ENCODE measurements around the gene AGPAT4.
"Not testable (repeated sequence)": the region's sequence is repeated elsewhere in the genome, so short reads cannot be mapped to it uniquely, and the experiment has no call there.

Gene AGPAT4

GRCh38 chr6:161226009-161226964, 47.6 kb downstream of the AGPAT4 start:
- DNase-seq, result no peak

GRCh38 chr6:161225681-161226008, 48.2 kb downstream of the AGPAT4 start:
- no peak for DNase-seq

- DNase-seq, result not testable (repeated sequence)
These were observed 48.7 kb downstream of the AGPAT4 start for GRCh38 chr6:161224951-161225680.

DNA sequence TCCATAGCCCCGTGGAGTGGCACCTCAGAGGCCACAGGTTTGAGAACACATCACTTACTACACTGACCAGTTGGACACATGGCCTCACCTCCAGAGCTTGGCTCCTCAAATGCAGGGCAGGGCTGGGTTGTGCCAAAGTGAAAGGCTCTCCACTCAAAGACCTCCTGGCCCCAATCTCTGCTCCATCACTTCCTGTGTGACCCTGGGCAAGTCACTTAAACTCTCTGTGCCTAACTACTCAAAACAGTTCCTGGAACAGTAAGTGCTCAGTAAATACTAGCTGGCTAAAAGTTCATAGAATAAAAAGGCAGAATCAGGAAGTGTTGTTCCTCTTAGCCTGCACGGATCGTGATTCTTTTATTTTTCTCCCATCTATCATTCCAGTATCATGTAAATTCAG, 50.2 kb downstream of the AGPAT4 start:
- DNase-seq, result no peak

DNA sequence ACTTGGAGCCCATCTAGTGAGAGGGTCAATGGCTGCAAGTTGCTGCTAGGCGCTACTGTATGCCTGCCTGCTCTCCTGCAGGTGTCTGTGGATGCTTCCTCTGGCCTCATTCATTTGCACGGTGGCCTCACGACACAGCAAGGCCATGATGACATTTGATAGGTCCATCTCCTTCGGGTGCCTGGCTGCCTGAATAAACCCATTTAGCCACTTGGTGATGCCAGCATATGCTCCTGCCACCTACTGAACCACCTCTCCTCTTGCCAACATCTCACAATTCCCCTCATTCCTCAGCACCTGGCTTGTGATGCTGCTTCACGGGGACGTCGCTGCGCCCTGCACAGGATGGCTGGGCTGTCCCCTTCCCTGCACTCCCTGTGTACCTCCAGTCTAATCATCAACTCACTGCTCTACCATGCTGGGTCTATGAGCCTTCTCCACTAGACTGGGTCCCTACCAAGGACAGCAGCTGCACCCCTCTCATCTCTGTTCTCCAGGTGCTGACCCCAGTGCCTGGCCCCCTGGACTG, 51.1 kb downstream of the AGPAT4 start:
- DNase-seq, result no peak

- DNase-seq, result no peak
These were observed 53.5 kb downstream of the AGPAT4 start for GRCh38 chr6:161220346-161220745.

DNA sequence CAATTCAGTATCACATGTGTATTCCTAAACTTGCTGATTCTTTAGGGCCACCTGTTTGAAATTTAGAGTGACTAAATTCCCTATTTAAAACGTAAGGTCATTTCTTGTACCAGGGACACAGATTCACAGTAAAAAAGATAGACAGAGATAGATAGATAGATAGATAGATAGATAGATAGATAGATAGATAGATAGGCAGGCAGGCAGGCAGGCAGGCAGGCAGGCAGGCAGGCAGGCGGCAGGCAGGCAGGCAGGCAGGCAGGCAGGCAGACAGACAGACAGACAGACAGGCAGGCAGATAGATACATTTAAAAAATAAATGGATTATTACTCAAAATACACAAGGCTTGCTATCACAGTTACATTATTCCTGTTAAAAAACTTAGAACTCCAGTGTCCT, 54.2 kb downstream of the AGPAT4 start:
- DNase-seq, result no peak

DNA sequence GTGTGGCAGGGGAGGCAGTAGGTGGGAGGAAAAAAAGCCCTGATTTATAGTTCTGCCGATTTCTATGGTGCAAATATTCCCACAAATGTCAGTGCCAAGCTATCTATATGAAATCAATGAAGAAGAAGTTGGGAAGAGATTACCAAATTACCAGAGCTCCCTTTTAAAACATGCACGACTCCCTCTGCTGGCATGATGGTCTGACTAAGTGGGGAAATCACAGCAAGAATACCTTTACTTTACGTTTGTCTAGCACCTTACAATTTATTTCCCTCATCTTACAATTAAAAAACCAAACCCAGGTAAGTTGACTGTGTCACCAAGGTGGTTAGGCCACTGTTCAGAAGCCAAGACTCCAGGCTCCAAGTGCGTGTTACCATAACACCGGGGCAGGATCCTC, 55.6 kb downstream of the AGPAT4 start:
- DNase-seq, result no peak

DNA sequence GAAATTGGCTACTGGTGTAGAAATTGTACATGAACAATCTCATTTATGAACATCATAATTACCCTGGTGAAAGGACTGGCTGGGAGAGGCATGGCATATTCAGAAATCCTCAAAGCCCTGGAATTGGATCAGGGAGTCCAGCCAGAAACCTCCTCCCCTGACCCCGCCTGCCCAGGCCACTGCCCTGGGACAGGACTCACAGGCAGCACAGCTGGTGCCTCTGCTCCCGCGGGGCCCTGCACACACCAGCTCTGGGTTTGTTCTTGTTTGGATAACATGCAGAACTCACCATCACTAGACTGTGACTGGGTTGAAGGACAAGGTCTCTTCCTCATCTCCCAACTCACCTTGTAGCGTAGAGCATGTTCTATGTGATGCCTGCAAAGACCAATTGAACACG, 56.2 kb downstream of the AGPAT4 start:
- no peak for DNase-seq

GRCh38 chr6:161216616-161217205, 57.1 kb downstream of the AGPAT4 start:
- DNase-seq, result no peak

- no peak for DNase-seq
These were observed 57.8 kb downstream of the AGPAT4 start for GRCh38 chr6:161215876-161216615.

DNA sequence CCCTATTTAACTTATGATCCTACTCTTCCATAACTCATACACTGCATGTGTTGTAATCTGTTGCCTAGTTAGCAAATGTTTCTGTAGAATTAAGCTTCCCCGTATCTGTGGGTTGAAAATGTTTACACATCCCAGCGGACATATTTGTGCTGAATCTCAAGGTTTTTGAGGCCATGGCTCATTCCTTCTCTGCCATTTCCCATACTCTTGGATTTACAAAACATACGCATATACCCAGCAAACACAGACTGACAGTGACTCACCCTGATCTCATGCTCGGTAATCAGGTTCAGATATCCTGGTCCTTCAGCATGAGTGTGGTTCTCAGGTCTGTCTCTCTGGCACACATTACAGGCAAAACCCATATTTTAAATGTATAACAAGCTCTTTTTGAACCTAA, 58.7 kb downstream of the AGPAT4 start:
- DNase-seq, result no peak

DNA sequence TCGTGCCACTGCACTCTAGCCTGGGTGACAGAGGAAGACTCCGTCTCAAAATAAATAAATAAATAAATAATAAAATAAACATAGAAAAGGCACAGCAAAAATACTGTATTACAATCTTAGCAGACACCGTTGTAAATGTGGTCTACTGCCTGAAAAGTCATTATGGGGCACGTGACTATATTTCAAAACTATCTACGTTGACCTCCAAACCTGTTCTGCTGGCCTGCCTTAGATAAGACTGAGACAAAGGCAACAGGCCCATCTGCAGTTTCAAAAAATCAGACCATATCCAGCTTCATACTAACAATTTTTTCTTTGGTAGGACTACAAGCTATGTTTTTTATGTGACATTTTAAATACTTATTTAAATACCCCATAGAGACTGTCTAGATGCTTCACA, 59.1 kb downstream of the AGPAT4 start:
- DNase-seq, result no peak

DNA sequence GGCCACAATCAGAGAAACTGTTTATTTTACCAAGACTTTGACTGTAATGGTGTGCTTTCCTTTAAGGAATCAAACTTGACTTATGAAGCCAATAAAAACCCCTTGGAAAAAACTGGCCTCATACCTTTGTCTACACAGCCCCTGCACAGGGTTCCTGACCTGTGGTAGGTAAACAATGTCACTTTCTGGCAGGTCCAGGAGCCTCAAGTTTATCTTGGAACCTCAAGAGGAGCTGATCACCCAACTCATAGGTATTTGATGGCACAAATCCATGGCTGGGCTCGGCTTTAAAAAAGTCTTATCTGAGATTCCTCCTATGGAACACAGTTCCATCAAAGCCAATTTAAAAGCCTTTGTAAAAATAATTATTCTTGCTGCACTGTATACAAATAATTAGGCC, 61.0 kb downstream of the AGPAT4 start:
- DNase-seq, result no peak

- DNase-seq, result no peak
These were observed 62.4 kb downstream of the AGPAT4 start for GRCh38 chr6:161211380-161212035.

DNA sequence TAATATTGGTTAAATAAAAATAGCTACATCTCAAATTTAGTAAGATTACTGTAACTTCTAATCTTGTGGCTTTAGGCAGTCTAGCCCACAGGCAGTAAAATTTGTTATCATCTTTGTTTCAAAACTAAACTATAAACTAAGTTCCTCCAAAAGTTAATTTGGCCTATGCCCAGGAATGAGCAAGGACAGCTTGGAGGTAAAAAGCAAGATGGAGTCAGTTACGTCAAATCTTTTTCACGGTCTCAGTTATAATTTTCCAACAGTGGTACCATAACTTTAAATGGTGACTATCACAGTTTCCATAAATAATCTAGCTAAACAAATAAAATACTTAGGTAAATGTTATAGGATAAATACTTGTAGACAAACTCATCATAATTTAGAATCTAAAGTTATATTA, 63.0 kb downstream of the AGPAT4 start:
- no peak for DNase-seq

DNA sequence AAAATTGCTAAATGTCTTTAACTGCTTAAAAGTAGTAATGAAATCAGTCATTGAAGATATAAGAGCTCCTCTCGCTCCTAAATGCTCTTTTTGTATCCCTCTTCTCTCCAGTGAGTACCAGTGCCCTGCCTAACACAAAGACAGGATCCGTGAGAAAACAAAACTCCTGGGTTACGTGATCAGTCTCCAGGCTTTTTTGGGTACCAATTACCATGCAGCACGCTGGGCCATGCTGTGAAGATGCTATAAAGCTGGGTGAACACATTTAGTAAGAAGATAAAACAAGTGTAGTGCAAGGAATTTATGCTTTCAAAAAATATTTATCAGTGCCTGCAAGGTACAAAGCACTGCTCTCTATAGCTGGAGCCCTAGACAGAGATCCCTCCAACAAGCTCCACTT, 66.7 kb downstream of the AGPAT4 start:
- no peak for DNase-seq

DNA sequence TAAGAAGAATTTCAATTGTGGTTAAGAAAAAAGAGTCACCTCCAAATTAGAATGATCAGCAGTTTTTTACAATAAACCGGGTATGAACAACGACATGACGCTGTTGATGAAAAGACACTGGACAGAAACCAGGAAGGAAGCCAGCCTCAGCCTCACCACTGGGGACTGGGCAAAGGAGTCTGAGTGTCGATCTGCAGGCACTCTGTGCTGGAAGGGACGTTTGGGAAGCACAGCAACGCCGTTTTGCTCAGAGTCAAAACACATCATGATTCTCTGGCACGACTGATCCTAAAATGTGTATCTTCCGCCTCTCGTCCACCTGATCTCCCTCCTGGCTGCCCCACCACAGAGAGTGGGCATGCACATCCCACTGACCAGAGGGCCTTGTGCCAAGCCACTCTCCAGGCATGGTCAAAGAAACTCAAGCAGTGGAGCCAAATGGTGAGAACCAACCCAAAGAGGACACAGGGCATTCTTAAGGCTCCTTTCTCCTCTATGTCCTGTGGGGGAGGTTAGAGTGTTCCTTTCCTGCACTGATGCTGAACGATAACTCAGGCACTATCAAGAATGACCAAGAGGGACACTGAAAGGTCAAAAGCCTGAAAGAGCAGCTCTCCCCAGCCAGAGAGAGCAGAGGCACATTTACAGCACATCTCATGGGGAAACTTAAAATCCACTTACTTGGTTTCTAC, 68.8 kb downstream of the AGPAT4 start:
- no peak for DNase-seq

- DNase-seq, result no peak
These were observed 73.1 kb downstream of the AGPAT4 start for GRCh38 chr6:161200610-161201370.

DNA sequence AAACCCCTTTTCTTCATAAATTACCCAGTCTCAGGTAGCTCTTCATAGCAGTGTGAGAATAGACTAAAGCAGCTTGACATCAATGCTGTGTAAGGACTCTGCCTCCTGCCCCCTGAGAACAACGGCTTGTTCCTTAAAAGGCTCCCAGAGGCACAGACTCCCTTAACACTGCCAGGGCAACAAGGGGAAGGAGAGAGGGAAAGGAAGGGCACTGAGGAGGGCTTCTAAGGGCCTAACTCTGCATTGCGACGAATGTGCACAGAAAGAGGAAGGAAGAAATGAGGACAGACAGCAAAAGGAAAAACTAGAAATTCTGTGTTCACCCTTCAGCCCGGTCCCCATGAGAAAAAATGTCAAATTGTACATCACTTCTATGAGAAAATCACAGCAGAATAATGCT, 74.0 kb downstream of the AGPAT4 start:
- DNase-seq, result no peak

Data from T-helper 9 cell (primary cell).